GM12878 (cell line): ENCODE measurements around the gene IQCK.

Experiments used
- EZH2 ChIP-seq: IDR thresholded peaks from 2 replicates; pipeline ENCODE4 v1.6.1; 2012; ENCODE audit warnings: low read depth, mild to moderate bottlenecking, control low read depth, inconsistent platforms, low read length, borderline replicate concordance; ENCODE audit not compliant: control insufficient read depth
- IRF4 ChIP-seq: IDR thresholded peaks from 2 replicates; pipeline ENCODE4 v1.6.1; 2011; ENCODE audit warnings: low read depth, low read length
- JUNB ChIP-seq: IDR thresholded peaks from 2 replicates; pipeline ENCODE4 v1.6.1; 2016; ENCODE audit warnings: antibody characterized with exemption, mild to moderate bottlenecking
- NR2C1 ChIP-seq: fragments of 450-650 bp; IDR thresholded peaks from 2 replicates; pipeline ENCODE4 v1.6.1; 2017; ENCODE audit warnings: antibody characterized with exemption, mild to moderate bottlenecking, moderate library complexity
- TF ChIP-seq, protein P1 (sequence below), 3 experiments: IDR thresholded peaks in 2 of 3; conservative IDR thresholded peaks in 1 of 3; 2 replicates each; pipeline ENCODE4 v1.5.1; 2011; ENCODE audit warnings: low read depth in 3 of 3, low read length in 3 of 3, mild to moderate bottlenecking in 3 of 3, control low read depth in 2 of 3, moderate library complexity in 2 of 3, inconsistent platforms in 1 of 3, mixed read lengths in 1 of 3; ENCODE audit not compliant: control insufficient read depth in 2 of 3, insufficient read depth in 1 of 3; ENCODE audit errors: extremely low read depth in 1 of 3
- TF ChIP-seq, protein P2 (sequence below): IDR thresholded peaks from 2 replicates; pipeline ENCODE4 v1.6.1; 2012; ENCODE audit warnings: low read depth, low read length, improper control_type of control experiment

DNA sequence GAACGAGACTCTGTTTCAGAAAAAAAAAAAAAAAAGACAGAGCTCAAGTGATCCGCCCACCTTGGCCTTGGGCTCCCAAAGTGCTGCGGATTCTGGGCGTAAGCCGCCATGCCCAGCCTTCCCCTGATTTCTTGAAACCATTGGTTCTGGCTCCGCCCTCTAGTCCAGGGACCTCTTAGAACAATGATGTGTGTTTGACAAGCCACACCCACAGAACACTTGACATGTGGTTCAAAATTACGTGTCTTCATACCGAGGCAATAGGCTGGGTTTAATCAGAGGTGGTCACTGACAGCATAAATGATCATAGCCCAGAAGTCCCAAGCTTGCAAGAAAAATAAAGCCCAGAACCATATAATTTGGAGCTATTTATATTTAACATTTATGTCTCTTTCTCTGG, 23.1 kb upstream of the IQCK start:
- TF ChIP-seq, protein P1, sequence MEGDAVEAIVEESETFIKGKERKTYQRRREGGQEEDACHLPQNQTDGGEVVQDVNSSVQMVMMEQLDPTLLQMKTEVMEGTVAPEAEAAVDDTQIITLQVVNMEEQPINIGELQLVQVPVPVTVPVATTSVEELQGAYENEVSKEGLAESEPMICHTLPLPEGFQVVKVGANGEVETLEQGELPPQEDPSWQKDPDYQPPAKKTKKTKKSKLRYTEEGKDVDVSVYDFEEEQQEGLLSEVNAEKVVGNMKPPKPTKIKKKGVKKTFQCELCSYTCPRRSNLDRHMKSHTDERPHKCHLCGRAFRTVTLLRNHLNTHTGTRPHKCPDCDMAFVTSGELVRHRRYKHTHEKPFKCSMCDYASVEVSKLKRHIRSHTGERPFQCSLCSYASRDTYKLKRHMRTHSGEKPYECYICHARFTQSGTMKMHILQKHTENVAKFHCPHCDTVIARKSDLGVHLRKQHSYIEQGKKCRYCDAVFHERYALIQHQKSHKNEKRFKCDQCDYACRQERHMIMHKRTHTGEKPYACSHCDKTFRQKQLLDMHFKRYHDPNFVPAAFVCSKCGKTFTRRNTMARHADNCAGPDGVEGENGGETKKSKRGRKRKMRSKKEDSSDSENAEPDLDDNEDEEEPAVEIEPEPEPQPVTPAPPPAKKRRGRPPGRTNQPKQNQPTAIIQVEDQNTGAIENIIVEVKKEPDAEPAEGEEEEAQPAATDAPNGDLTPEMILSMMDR (IDR thresholded peaks at IDR 0.05 in 2 of 3, conservative IDR thresholded peaks at IDR 0.05 in 1 of 3; ENCODE audit: control insufficient read depth in 2 of 3, extremely low read depth in 1 of 3, insufficient read depth in 1 of 3, low read depth in 3 of 3, low read length in 3 of 3), result no peak
- no peak for TF ChIP-seq EZH2
- TF ChIP-seq IRF4, result no peak
- TF ChIP-seq, protein P2, sequence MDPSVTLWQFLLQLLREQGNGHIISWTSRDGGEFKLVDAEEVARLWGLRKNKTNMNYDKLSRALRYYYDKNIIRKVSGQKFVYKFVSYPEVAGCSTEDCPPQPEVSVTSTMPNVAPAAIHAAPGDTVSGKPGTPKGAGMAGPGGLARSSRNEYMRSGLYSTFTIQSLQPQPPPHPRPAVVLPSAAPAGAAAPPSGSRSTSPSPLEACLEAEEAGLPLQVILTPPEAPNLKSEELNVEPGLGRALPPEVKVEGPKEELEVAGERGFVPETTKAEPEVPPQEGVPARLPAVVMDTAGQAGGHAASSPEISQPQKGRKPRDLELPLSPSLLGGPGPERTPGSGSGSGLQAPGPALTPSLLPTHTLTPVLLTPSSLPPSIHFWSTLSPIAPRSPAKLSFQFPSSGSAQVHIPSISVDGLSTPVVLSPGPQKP, result no peak
- no peak for TF ChIP-seq JUNB
- no peak for TF ChIP-seq NR2C1
